HG03097 (cell line): ENCODE data around the gene RAB29.

Experiments used
- ATAC-seq: cut with Tn5 transposase; IDR thresholded peaks from one replicate; pipeline ENCODE4 v1.9.1; 2021; ENCODE audit not compliant: unreplicated experiment, low FRiP score

RAB29 gene

GRCh38 chr1:205766570-205766969 is 8.7 kb downstream of the RAB29 start:
- ATAC-seq, result no peak

- ATAC-seq, result no peak
These were observed 9.2 kb downstream of the RAB29 start for GRCh38 chr1:205766038-205766437.

- no peak for ATAC-seq
These were observed 10.7 kb downstream of the RAB29 start for GRCh38 chr1:205764578-205764977.

GRCh38 chr1:205763980-205764379 is 11.3 kb downstream of the RAB29 start:
- ATAC-seq, result no peak

- no peak for ATAC-seq
These were observed 14.7 kb downstream of the RAB29 start for GRCh38 chr1:205760606-205761005.

- ATAC-seq, result no peak
These were observed 18.7 kb downstream of the RAB29 start for GRCh38 chr1:205756552-205756951.

GRCh38 chr1:205754857-205755256 is 20.4 kb downstream of the RAB29 start:
- ATAC-seq, result no peak

- ATAC-seq, result no peak
These were observed 24.1 kb downstream of the RAB29 start for GRCh38 chr1:205751036-205751651.

GRCh38 chr1:205750138-205751035 is 24.9 kb downstream of the RAB29 start, which contains the start of gene NUCKS1:
Gene NUCKS1 (minus strand): TSS chr1:205750182. CDS start chr1:205749973, 209 bp downstream.
- peak; percentile 75 for ATAC-seq

GRCh38 chr1:205749234-205750137 is 25.8 kb downstream of the RAB29 start:
- ATAC-seq, result peak; percentile 79

GRCh38 chr1:205748403-205749233 is 26.7 kb downstream of the RAB29 start:
- peak; percentile 13 for ATAC-seq

- no peak for ATAC-seq
These were observed 28.4 kb downstream of the RAB29 start for GRCh38 chr1:205746757-205747412.

GRCh38 chr1:205744403-205744802 is 30.9 kb downstream of the RAB29 start:
- no peak for ATAC-seq

GRCh38 chr1:205743977-205744376 is 31.3 kb downstream of the RAB29 start:
- ATAC-seq, result no peak

- no peak for ATAC-seq
These were observed 33.6 kb downstream of the RAB29 start for GRCh38 chr1:205741681-205742080.

GRCh38 chr1:205739348-205740160 is 35.7 kb downstream of the RAB29 start:
- ATAC-seq, result no peak

- no peak for ATAC-seq
These were observed 40.1 kb downstream of the RAB29 start for GRCh38 chr1:205735218-205735617.

GRCh38 chr1:205733438-205734175 is 41.7 kb downstream of the RAB29 start:
- ATAC-seq, result no peak
